KMS-11 (cell line): ENCODE measurements around the gene EFCAB11.

Source experiments
- H2AFZ ChIP-seq: fragments of 200-600 bp; sonication (generic); 2 replicates; pipeline ENCODE4 v1.6.1; 2016; ENCODE audit warnings: antibody characterized with exemption, mixed run types, low read depth
- H3K27ac ChIP-seq: fragments of 200-600 bp; sonication (generic); 2 replicates; pipeline ENCODE4 v1.6.1; 2016; ENCODE audit warnings: mild to moderate bottlenecking, mixed run types
- H3K27me3 ChIP-seq: fragments of 200-600 bp; sonication (generic); 2 replicates; pipeline ENCODE4 v1.6.1; 2017; ENCODE audit warnings: mild to moderate bottlenecking, low read depth, mixed run types, moderate library complexity; ENCODE audit not compliant: insufficient read depth
- H3K36me3 ChIP-seq: fragments of 200-600 bp; sonication (generic); 2 replicates; pipeline ENCODE4 v1.6.1; 2017; ENCODE audit warnings: mild to moderate bottlenecking, mixed run types; ENCODE audit not compliant: insufficient read depth
- H3K4me1 ChIP-seq: fragments of 200-600 bp; sonication (generic); 2 replicates; pipeline ENCODE4 v1.6.1; 2016; ENCODE audit warnings: mild to moderate bottlenecking, low read depth, mixed run types; ENCODE audit not compliant: poor library complexity, severe bottlenecking
- H3K4me2 ChIP-seq: fragments of 200-600 bp; sonication (generic); 2 replicates; pipeline ENCODE4 v1.7.0; 2016; ENCODE audit warnings: mild to moderate bottlenecking, mixed run types
- H3K4me3 ChIP-seq: fragments of 200-600 bp; sonication (generic); IDR thresholded peaks from 2 replicates; pipeline ENCODE4 v1.6.1; 2017; ENCODE audit warnings: low read depth, low read length, mixed read lengths; ENCODE audit not compliant: insufficient read depth
- H3K79me2 ChIP-seq: fragments of 200-600 bp; sonication (generic); 2 replicates; pipeline ENCODE4 v1.6.1; 2016; ENCODE audit warnings: low read depth, mixed run types; ENCODE audit not compliant: insufficient read depth
- H3K9ac ChIP-seq: fragments of 200-600 bp; sonication (generic); 2 replicates; pipeline ENCODE4 v1.6.1; 2016; ENCODE audit warnings: mild to moderate bottlenecking, mixed run types
- H4K20me1 ChIP-seq: fragments of 200-600 bp; sonication (generic); 2 replicates; pipeline ENCODE4 v1.6.1; 2016; ENCODE audit warnings: mild to moderate bottlenecking, mixed run types; ENCODE audit not compliant: insufficient read depth
- CTCF ChIP-seq: fragments of 200-600 bp; sonication (generic); conservative IDR thresholded peaks from 2 replicates; pipeline ENCODE4 v1.6.1; 2017; ENCODE audit warnings: low read depth, mild to moderate bottlenecking, antibody characterized with exemption, low read length, moderate library complexity, mixed read lengths

The EFCAB11 gene

GRCh38 chr14:89926694-89927093, 27.8 kb downstream of the EFCAB11 start:
- no peak overlapping the region for H3K27ac ChIP-seq
- H3K27me3 ChIP-seq, result no peaks in the 10 kb centered on the region
- no peak overlapping the region for H3K4me3 ChIP-seq
- no peak for TF ChIP-seq CTCF
- no peak overlapping the region for H2AFZ ChIP-seq
- no peaks in the 10 kb centered on the region for H3K36me3 ChIP-seq
- no peak overlapping the region for H3K4me2 ChIP-seq
- no peak overlapping the region for H3K9ac ChIP-seq
- H3K79me2 ChIP-seq, result no peaks in the 10 kb centered on the region
- H4K20me1 ChIP-seq, result no peaks in the 10 kb centered on the region
- H3K4me1 ChIP-seq, result no peaks in the 10 kb centered on the region

DNA sequence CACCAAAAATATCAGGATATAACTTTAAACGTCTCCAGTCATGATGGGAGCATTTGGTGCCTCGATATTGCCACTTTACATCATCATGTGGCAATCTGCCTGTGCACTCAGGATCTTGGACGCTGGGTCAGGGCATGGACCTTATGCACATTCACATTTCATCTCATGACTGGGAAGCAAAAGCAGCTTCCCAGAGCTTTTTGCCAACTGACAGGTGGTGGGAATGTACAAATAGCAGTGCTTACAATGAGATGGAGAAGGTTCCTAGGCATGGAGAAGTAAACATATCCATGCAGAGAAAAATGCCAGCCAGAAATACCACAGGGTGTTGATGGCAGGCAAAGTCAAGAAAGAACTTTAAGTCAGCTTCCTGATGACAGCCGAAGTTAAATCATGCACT, 30.3 kb downstream of the EFCAB11 start:
- no peak for TF ChIP-seq CTCF
- Histone ChIP-seq H3K36me3 (no peaks in the 10 kb centered on the region), H3K4me1 (no peaks in the 10 kb centered on the region), H3K4me2 (no peak overlapping the region), H3K9ac (no peak overlapping the region), H3K27ac (no peak overlapping the region), H4K20me1 (no peaks in the 10 kb centered on the region), H3K4me3 (no peak overlapping the region), H3K79me2 (no peaks in the 10 kb centered on the region), H3K27me3 (no peaks in the 10 kb centered on the region), H2AFZ (no peak overlapping the region)

- no peak overlapping the region for H2AFZ ChIP-seq
- H3K27me3 ChIP-seq, result no peaks in the 10 kb centered on the region
- H3K4me2 ChIP-seq, result no peak overlapping the region
- no peaks in the 10 kb centered on the region for H3K36me3 ChIP-seq
- H3K9ac ChIP-seq, result no peak overlapping the region
- H3K4me1 ChIP-seq, result no peaks in the 10 kb centered on the region
- no peak overlapping the region for H3K27ac ChIP-seq
- H3K79me2 ChIP-seq, result no peaks in the 10 kb centered on the region
- H4K20me1 ChIP-seq, result no peaks in the 10 kb centered on the region
- TF ChIP-seq CTCF, result no peak
- no peak overlapping the region for H3K4me3 ChIP-seq
Observed at GRCh38 chr14:89922031-89922907, 32.3 kb downstream of the EFCAB11 start.

GRCh38 chr14:89921346-89921745, 33.2 kb downstream of the EFCAB11 start:
- H3K4me3 ChIP-seq, result no peak overlapping the region
- no peak overlapping the region for H2AFZ ChIP-seq
- no peaks in the 10 kb centered on the region for H3K79me2 ChIP-seq
- H3K27me3 ChIP-seq, result no peaks in the 10 kb centered on the region
- H3K36me3 ChIP-seq, result no peaks in the 10 kb centered on the region
- H4K20me1 ChIP-seq, result no peaks in the 10 kb centered on the region
- H3K27ac ChIP-seq, result no peak overlapping the region
- no peak overlapping the region for H3K4me2 ChIP-seq
- H3K9ac ChIP-seq, result no peak overlapping the region
- no peak for TF ChIP-seq CTCF
- no peaks in the 10 kb centered on the region for H3K4me1 ChIP-seq
